OCI-LY7 (cell line): Measurements from ENCODE around the gene FYN.

Source experiments
- EZH2phosphoT487 ChIP-seq: fragments of 200-600 bp; sonication (generic); IDR thresholded peaks from 2 replicates; pipeline ENCODE4 v1.6.1; 2018; ENCODE audit warnings: low read depth, borderline replicate concordance, mild to moderate bottlenecking, mixed run types, antibody characterized with exemption, low read length, moderate library complexity, mixed read lengths
- TF ChIP-seq, protein P1 (sequence below): fragments of 200-600 bp; sonication (generic); conservative IDR thresholded peaks from 2 replicates; pipeline ENCODE4 v1.5.1; 2014; ENCODE audit warnings: mild to moderate bottlenecking, antibody characterized with exemption, low read length, moderate library complexity, mixed read lengths

DNA sequence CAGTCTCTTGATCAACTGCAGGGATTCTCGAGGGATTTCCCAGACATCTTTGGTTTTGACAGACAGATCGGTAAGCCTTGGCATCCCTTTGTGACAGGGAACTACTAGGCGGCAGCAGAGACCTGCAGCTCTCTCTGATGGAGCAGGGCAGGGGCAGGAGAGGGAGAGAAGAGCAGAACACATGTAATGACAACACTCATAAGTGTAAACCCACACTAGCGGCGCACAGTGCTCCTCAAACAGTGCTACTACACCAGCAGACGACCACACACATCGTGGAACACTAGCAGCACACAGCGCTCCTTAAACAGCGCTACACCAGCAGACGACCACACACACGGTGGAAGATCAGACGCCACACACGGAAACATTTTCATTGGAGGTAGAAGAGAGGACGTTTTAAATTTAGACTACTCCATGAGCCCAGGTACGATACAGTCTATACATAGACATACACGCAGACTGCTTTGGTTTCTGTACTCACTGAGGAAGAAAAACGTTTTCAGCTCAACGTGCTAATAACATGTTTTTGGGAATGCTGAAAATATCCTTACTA, 173.0 kb downstream of the FYN start:
- TF ChIP-seq, protein P1, sequence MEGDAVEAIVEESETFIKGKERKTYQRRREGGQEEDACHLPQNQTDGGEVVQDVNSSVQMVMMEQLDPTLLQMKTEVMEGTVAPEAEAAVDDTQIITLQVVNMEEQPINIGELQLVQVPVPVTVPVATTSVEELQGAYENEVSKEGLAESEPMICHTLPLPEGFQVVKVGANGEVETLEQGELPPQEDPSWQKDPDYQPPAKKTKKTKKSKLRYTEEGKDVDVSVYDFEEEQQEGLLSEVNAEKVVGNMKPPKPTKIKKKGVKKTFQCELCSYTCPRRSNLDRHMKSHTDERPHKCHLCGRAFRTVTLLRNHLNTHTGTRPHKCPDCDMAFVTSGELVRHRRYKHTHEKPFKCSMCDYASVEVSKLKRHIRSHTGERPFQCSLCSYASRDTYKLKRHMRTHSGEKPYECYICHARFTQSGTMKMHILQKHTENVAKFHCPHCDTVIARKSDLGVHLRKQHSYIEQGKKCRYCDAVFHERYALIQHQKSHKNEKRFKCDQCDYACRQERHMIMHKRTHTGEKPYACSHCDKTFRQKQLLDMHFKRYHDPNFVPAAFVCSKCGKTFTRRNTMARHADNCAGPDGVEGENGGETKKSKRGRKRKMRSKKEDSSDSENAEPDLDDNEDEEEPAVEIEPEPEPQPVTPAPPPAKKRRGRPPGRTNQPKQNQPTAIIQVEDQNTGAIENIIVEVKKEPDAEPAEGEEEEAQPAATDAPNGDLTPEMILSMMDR, result no peak
- no peak for TF ChIP-seq EZH2phosphoT487
